ENCODE results near the gene MINAR1.

DNA sequence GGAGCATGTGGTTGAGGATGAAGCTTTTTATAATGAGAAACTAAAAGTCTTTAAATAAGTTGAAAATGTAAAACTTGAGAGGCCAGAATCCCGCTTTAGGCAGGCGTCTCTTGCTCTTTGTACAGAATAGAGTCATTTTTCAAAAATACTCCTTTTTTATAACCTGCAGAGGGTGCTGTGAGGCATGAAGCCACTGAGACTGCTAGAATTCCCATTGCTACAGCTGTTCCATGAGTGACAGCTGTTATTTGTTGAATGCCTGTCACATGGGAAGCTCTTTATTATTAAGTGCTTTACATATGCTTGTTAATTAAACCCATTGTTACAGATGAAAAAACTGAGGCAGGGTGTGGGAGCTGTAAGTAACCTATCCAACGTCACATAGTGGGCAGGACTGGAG lies 18.5 kb downstream of the MINAR1 start:
- TF ChIP-seq, protein P1, sequence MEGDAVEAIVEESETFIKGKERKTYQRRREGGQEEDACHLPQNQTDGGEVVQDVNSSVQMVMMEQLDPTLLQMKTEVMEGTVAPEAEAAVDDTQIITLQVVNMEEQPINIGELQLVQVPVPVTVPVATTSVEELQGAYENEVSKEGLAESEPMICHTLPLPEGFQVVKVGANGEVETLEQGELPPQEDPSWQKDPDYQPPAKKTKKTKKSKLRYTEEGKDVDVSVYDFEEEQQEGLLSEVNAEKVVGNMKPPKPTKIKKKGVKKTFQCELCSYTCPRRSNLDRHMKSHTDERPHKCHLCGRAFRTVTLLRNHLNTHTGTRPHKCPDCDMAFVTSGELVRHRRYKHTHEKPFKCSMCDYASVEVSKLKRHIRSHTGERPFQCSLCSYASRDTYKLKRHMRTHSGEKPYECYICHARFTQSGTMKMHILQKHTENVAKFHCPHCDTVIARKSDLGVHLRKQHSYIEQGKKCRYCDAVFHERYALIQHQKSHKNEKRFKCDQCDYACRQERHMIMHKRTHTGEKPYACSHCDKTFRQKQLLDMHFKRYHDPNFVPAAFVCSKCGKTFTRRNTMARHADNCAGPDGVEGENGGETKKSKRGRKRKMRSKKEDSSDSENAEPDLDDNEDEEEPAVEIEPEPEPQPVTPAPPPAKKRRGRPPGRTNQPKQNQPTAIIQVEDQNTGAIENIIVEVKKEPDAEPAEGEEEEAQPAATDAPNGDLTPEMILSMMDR (IDR thresholded peaks at IDR 0.05; ENCODE audit: low read depth, low read length): peak; percentile 60
- TF ChIP-seq EZH2phosphoT487 (IDR thresholded peaks at IDR 0.05; ENCODE audit: low read depth): no peak

Data from OCI-LY3 (cell line).